SU-DHL-6 (cell line): ENCODE measurements around the gene ERP27.

Experiments
- H2AFZ ChIP-seq: fragments of 200-600 bp; sonication (generic); 2 replicates; pipeline ENCODE4 v1.6.1; 2014; ENCODE audit warnings: low read depth, mild to moderate bottlenecking, moderate library complexity, mixed read lengths, antibody characterized with exemption, low read length; ENCODE audit not compliant: severe bottlenecking
- H3F3A ChIP-seq: fragments of 200-600 bp; shearing (Covaris generic); 2 replicates; pipeline ENCODE4 v1.6.0; 2016; ENCODE audit warnings: antibody characterized with exemption, mild to moderate bottlenecking; ENCODE audit not compliant: insufficient read depth
- H3K27ac ChIP-seq: fragments of 200-600 bp; sonication (generic); 2 replicates; pipeline ENCODE4 v1.5.1; 2016; ENCODE audit warnings: low read depth, mild to moderate bottlenecking, low read length, moderate library complexity, mixed read lengths
- H3K27me3 ChIP-seq: fragments of 200-600 bp; sonication (generic), shearing (Covaris generic); 2 replicates; pipeline ENCODE4 v1.6.0; 2014; ENCODE audit warnings: mild to moderate bottlenecking, low read length
- H3K36me3 ChIP-seq: fragments of 200-600 bp; sonication (generic); 2 replicates; pipeline ENCODE4 v1.6.1; 2014; ENCODE audit warnings: mild to moderate bottlenecking, low read length, mixed read lengths
- H3K4me2 ChIP-seq: fragments of 300-600, 200-600 bp; shearing (Covaris generic), sonication (generic); 2 replicates; pipeline ENCODE4 v1.6.0; 2014; ENCODE audit warnings: low read length, low read depth, mild to moderate bottlenecking; ENCODE audit not compliant: poor library complexity, severe bottlenecking
- H3K4me3 ChIP-seq: fragments of 200-600 bp; sonication (generic); 2 replicates; pipeline ENCODE4 v1.5.1; 2014; ENCODE audit warnings: antibody characterized with exemption, low read length, mild to moderate bottlenecking, mixed read lengths; ENCODE audit not compliant: insufficient read depth, poor library complexity, severe bottlenecking
- H3K79me2 ChIP-seq: fragments of 200-600 bp; sonication (generic); 2 replicates; pipeline ENCODE4 v1.6.1; 2014; ENCODE audit warnings: mild to moderate bottlenecking, low read length, moderate library complexity; ENCODE audit not compliant: insufficient read depth
- H3K9ac ChIP-seq: fragments of 200-600 bp; sonication (generic); 2 replicates; pipeline ENCODE4 v1.7.0; 2014; ENCODE audit warnings: mild to moderate bottlenecking, low read length
- H3K9me2 ChIP-seq: fragments of 200-600 bp; sonication (generic); replicated peaks from 2 replicates; pipeline ENCODE4 v1.6.1; 2014; ENCODE audit warnings: low read length; ENCODE audit not compliant: insufficient read depth
- H3K9me3 ChIP-seq: fragments of 200-600 bp; sonication (generic); 2 replicates; pipeline ENCODE4 v1.6.1; 2014; ENCODE audit warnings: low read length, mixed read lengths; ENCODE audit not compliant: insufficient read depth
- H4K20me1 ChIP-seq: fragments of 200-600 bp; sonication (generic); 2 replicates; pipeline ENCODE4 v1.6.1; 2014; ENCODE audit warnings: low read depth, mild to moderate bottlenecking, antibody characterized with exemption, low read length, moderate library complexity, mixed read lengths
- CTCF ChIP-seq: fragments of 200-600 bp; sonication (generic); IDR thresholded peaks from one replicate; pipeline ENCODE4 v1.5.1; 2017; ENCODE audit warnings: antibody characterized with exemption, mild to moderate bottlenecking, low read length, moderate library complexity; ENCODE audit not compliant: insufficient read depth, poor library complexity, severe bottlenecking
- EZH2phosphoT487 ChIP-seq: fragments of 200-600 bp; sonication (generic), shearing (Covaris generic); conservative IDR thresholded peaks from 2 replicates; pipeline ENCODE4 v1.6.1; 2018; ENCODE audit warnings: mild to moderate bottlenecking, antibody characterized with exemption, low read length, moderate library complexity, mixed read lengths

The ERP27 gene

DNA sequence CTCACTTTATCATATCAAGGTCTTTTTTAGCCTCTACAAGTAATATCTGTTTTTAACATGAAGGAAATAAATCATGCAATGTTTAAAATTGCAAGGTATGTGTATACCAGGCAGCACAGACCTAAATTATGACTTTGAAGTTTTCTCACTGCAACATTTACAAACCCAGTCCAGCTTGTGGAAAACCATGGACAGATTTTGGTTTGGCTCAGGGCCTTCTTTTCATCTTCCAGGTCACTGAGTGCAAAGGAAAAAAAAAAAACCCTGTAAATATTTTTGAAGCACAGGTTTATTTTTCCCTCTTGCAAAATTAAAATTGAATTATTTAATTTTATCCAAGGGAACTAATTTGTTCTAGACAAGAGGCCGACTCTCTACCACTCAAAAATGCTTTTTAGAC lies 66.5 kb downstream of the ERP27 start:
- Histone ChIP-seq H3K27me3 (no peaks in the 10 kb centered on the region), H3K9ac (no peak overlapping the region), H3K4me2 (no peak overlapping the region), H3K9me3 (no peaks in the 10 kb centered on the region), H3K27ac (no peak overlapping the region), H3K36me3 (no peaks in the 10 kb centered on the region), H3K79me2 (no peaks in the 10 kb centered on the region), H2AFZ (no peak overlapping the region), H3F3A (no peaks in the 10 kb centered on the region), H4K20me1 (no peaks in the 10 kb centered on the region), H3K9me2 (no peaks in the 10 kb centered on the region), H3K4me3 (no peak overlapping the region)
- TF ChIP-seq EZH2phosphoT487 (no peak), CTCF (no peak)

GRCh38 chr12:14871247-14871646 lies 67.1 kb downstream of the ERP27 start:
- Histone ChIP-seq H3K9me3 (no peaks in the 10 kb centered on the region), H3K4me2 (no peak overlapping the region), H3K79me2 (no peaks in the 10 kb centered on the region), H3K27ac (no peak overlapping the region), H3F3A (no peaks in the 10 kb centered on the region), H3K36me3 (no peaks in the 10 kb centered on the region), H4K20me1 (no peaks in the 10 kb centered on the region), H3K9ac (no peak overlapping the region), H3K27me3 (no peaks in the 10 kb centered on the region), H2AFZ (no peak overlapping the region), H3K4me3 (no peak overlapping the region), H3K9me2 (no peaks in the 10 kb centered on the region)
- TF ChIP-seq EZH2phosphoT487 = no peak
- TF ChIP-seq CTCF = no peak

- H3K9ac ChIP-seq = no peak overlapping the region
- H2AFZ ChIP-seq = no peak overlapping the region
- H3K27ac ChIP-seq = no peak overlapping the region
- no peaks in the 10 kb centered on the region for H4K20me1 ChIP-seq
- H3K27me3 ChIP-seq = no peaks in the 10 kb centered on the region
- no peak overlapping the region for H3K4me3 ChIP-seq
- no peaks in the 10 kb centered on the region for H3K9me3 ChIP-seq
- no peak overlapping the region for H3K4me2 ChIP-seq
- TF ChIP-seq CTCF (no peak), EZH2phosphoT487 (no peak)
- no peaks in the 10 kb centered on the region for H3K36me3 ChIP-seq
- no peaks in the 10 kb centered on the region for H3K9me2 ChIP-seq
- H3F3A ChIP-seq = no peaks in the 10 kb centered on the region
- no peaks in the 10 kb centered on the region for H3K79me2 ChIP-seq
Measured at GRCh38 chr12:14868916-14869506, 69.3 kb downstream of the ERP27 start.
